MM.1S (cell line): ENCODE measurements around the gene POMT2.

Source experiments
- DNase-seq: peaks from one replicate; pipeline ENCODE4 v3.0.0-alpha.2; 2015
- H2AFZ ChIP-seq: fragments of 300-600 bp; sonication (generic); 2 replicates; pipeline ENCODE4 v1.6.0; 2016; ENCODE audit warnings: antibody characterized with exemption, low read length
- H3F3A ChIP-seq: fragments of 300-600 bp; sonication (generic); 2 replicates; pipeline ENCODE4 v1.6.1; 2016; ENCODE audit warnings: mild to moderate bottlenecking, antibody characterized with exemption, low read length, moderate library complexity, mixed read lengths; ENCODE audit not compliant: insufficient read depth
- H3K27ac ChIP-seq: fragments of 300-600 bp; sonication (generic); 2 replicates; pipeline ENCODE4 v1.5.1; 2016; ENCODE audit warnings: mild to moderate bottlenecking, low read length
- H3K27me3 ChIP-seq: fragments of 300-600 bp; sonication (generic); replicated peaks from 2 replicates; pipeline ENCODE4 v1.6.0; 2016; ENCODE audit warnings: low read length; ENCODE audit not compliant: insufficient read depth
- H3K36me3 ChIP-seq: fragments of 300-600 bp; sonication (generic); replicated peaks from 2 replicates; pipeline ENCODE4 v1.6.1; 2016; ENCODE audit warnings: mild to moderate bottlenecking, low read length, mixed read lengths; ENCODE audit not compliant: insufficient read depth
- H3K4me1 ChIP-seq: fragments of 300-600 bp; sonication (generic); 2 replicates; pipeline ENCODE4 v1.6.1; 2016; ENCODE audit warnings: low read length, mixed read lengths
- H3K4me2 ChIP-seq: fragments of 300-600 bp; sonication (generic); 2 replicates; pipeline ENCODE4 v1.6.0; 2016; ENCODE audit warnings: low read depth, low read length
- H3K4me3 ChIP-seq: fragments of 300-600 bp; sonication (generic); 2 replicates; pipeline ENCODE4 v1.5.1; 2016; ENCODE audit warnings: low read length, mixed read lengths
- H3K79me2 ChIP-seq: fragments of 300-600 bp; sonication (generic); 2 replicates; pipeline ENCODE4 v1.6.1; 2016; ENCODE audit warnings: mixed run types, low read length, mixed read lengths
- H3K9ac ChIP-seq: fragments of 300-600 bp; sonication (generic); 2 replicates; pipeline ENCODE4 v1.6.1; 2016; ENCODE audit warnings: low read length, mixed read lengths
- H3K9me2 ChIP-seq: fragments of 300-600 bp; sonication (generic); replicated peaks from 2 replicates; pipeline ENCODE4 v1.6.1; 2016; ENCODE audit warnings: mild to moderate bottlenecking, low read length, mixed read lengths; ENCODE audit not compliant: insufficient read depth
- H3K9me3 ChIP-seq: fragments of 300-600 bp; sonication (generic); replicated peaks from 2 replicates; pipeline ENCODE4 v1.6.1; 2016; ENCODE audit warnings: mild to moderate bottlenecking, low read length, mixed read lengths; ENCODE audit not compliant: insufficient read depth
- H4K20me1 ChIP-seq: fragments of 300-600 bp; sonication (generic); 2 replicates; pipeline ENCODE4 v1.6.1; 2016; ENCODE audit warnings: mild to moderate bottlenecking, low read length, moderate library complexity, mixed read lengths; ENCODE audit not compliant: insufficient read depth
- EZH2 ChIP-seq: fragments of 300-600 bp; sonication (generic); optimal IDR thresholded peaks from 2 replicates; pipeline ENCODE3; 2017; ENCODE audit warnings: low read depth, mild to moderate bottlenecking, antibody characterized with exemption, low read length, mixed read lengths
- EZH2phosphoT487 ChIP-seq: fragments of 300-600 bp; sonication (generic); IDR thresholded peaks from 2 replicates; pipeline ENCODE4 v1.6.1; 2018; ENCODE audit warnings: antibody characterized with exemption, low read length
- TF ChIP-seq, protein P1 (sequence below): fragments of 300-600 bp; sonication (generic); IDR thresholded peaks from 2 replicates; pipeline ENCODE4 v1.5.1; 2016; ENCODE audit warnings: antibody characterized with exemption, low read length, mixed read lengths

Gene POMT2

DNA sequence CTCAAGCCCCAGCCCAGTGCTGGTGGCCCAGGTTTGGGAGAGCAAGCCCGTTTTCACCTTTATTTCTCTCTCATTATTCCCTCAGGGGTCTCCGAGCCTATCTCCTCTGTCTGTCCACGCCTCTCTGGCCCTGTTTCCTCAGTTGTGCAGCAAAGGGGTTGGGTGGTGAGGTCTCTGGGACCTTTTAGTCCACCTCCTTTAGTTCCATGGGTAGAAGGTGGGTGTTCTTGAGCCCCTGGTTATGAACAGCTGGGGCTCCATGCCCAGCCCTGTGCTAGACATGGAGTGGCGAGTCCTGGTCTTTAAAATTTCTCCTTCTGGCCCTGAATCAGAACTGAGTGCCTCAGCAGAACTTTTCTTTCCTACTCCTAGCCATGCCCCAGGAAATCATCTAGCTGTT lies 48.4 kb downstream of the POMT2 start:
- DNase-seq = no peak
- no peak overlapping the region for H3K4me3 ChIP-seq
- no peaks in the 10 kb centered on the region for H3F3A ChIP-seq
- no peak overlapping the region for H3K27ac ChIP-seq
- no peaks in the 10 kb centered on the region for H3K9me3 ChIP-seq
- no peaks in the 10 kb centered on the region for H3K36me3 ChIP-seq
- H3K4me2 ChIP-seq = no peak overlapping the region
- no peaks in the 10 kb centered on the region for H3K9me2 ChIP-seq
- no peaks in the 10 kb centered on the region for H3K79me2 ChIP-seq
- no peak overlapping the region for H3K9ac ChIP-seq
- H2AFZ ChIP-seq = no peak overlapping the region
- no peak for TF ChIP-seq EZH2
- TF ChIP-seq, protein P1, sequence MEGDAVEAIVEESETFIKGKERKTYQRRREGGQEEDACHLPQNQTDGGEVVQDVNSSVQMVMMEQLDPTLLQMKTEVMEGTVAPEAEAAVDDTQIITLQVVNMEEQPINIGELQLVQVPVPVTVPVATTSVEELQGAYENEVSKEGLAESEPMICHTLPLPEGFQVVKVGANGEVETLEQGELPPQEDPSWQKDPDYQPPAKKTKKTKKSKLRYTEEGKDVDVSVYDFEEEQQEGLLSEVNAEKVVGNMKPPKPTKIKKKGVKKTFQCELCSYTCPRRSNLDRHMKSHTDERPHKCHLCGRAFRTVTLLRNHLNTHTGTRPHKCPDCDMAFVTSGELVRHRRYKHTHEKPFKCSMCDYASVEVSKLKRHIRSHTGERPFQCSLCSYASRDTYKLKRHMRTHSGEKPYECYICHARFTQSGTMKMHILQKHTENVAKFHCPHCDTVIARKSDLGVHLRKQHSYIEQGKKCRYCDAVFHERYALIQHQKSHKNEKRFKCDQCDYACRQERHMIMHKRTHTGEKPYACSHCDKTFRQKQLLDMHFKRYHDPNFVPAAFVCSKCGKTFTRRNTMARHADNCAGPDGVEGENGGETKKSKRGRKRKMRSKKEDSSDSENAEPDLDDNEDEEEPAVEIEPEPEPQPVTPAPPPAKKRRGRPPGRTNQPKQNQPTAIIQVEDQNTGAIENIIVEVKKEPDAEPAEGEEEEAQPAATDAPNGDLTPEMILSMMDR = no peak
- TF ChIP-seq EZH2phosphoT487 = no peak
- H3K27me3 ChIP-seq = no peaks in the 10 kb centered on the region; the same call in 1 of the 2 replicates
- no peaks in the 10 kb centered on the region for H3K4me1 ChIP-seq
- H4K20me1 ChIP-seq = no peaks in the 10 kb centered on the region

DNA sequence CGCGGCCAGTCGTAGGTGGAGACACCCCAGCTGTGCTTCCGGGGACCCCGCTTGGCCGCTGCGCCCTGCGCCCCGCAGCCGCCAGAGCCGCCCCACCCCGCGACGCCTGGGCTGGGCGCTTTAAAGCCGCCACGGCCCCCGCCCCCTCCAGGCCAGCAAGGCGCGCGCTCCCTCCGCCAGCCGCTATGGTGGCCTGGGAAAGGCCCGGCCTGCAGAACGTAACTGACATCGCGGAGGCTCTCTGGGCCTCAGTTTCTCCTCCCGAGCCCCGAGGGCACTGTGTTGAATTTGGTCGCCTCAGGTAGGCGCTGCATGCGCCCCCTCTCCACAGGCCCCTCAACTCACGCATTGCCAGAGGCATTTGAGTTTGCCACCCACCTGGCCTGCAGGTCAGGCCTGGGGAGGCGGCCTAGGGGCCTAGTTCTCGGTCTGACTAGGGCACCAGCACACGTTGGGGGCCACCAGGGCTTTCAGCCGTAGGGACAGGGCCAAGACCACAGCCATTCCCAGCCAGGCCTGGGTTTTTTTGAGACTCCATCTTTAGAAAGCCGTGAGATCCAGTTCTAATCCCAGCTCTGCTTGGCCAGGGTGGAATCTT lies 49.5 kb downstream of the POMT2 start, which contains the start of gene NGB:
Gene NGB, minus strand, starts transcription at position 94 of the 598 bp plus-strand sequence. CDS start 269 bp downstream, outside the sequence.
- Histone ChIP-seq H3F3A (no peaks in the 10 kb centered on the region), H3K27ac (no peak within 1 kb of the TSS), H3K36me3 (no peaks in the 10 kb centered on the region), H3K9ac (no peak within 1 kb of the TSS), H4K20me1 (no peaks in the 10 kb centered on the region), H3K4me2 (no peak within 1 kb of the TSS), H3K9me2 (no peaks in the 10 kb centered on the region), H3K4me1 (no peaks in the 10 kb centered on the region), H3K9me3 (no peaks in the 10 kb centered on the region), H3K27me3 (no peaks in the 10 kb centered on the region; the same call in 1 of the 2 replicates), H3K4me3 (no peak within 1 kb of the TSS), H2AFZ (no peak within 1 kb of the TSS), H3K79me2 (no peaks in the 10 kb centered on the region)
- DNase-seq = no peak
- no peak for TF ChIP-seq EZH2phosphoT487
- TF ChIP-seq, protein P1 = no peak
- TF ChIP-seq EZH2 = no peak

DNA sequence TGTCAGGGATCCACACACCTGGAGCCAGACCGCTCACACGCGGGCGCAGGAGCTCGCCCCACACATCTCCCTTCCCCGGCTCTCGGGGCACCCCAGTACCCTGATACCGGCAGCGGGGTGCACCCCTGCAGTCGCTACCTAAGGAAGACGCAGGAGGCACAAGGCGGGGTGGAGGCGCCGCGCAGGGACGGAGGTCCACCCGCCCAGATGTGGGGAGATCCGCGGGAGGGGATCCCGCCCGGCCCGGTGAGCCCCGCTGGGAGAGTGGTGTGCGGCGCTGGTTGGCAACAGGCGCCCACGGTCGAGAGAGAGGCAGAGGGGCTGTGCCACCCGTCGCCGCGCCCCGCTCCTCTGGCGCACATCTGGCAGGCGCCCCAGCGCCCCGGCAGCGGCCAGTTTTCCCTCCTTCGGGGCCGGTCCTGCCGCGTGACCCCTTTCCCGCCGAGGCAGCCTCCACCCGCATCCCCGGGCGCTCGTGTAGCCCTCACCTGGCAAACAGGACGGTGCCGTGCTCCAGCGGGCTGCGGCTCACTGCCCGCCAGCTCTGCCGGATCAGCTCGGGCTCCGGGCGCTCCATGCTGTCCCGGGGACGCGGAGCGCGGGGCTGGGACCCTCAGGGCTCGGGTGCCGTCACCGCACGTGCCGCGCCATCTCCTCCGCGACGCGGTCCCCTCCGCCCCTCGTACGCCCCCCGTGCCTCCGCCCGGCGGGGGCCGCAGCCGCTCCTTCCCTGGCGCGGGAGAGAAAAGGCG lies 50.1 kb downstream of the POMT2 start:
- no peak overlapping the region for H2AFZ ChIP-seq
- H3K9me3 ChIP-seq = no peaks in the 10 kb centered on the region
- no peaks in the 10 kb centered on the region for H3K9me2 ChIP-seq
- no peaks in the 10 kb centered on the region; the same call in 1 of the 2 replicates for H3K27me3 ChIP-seq
- no peak overlapping the region for H3K27ac ChIP-seq
- H3F3A ChIP-seq = no peaks in the 10 kb centered on the region
- no peaks in the 10 kb centered on the region for H3K4me1 ChIP-seq
- H4K20me1 ChIP-seq = no peaks in the 10 kb centered on the region
- no peaks in the 10 kb centered on the region for H3K79me2 ChIP-seq
- DNase-seq = no peak
- H3K36me3 ChIP-seq = no peaks in the 10 kb centered on the region
- no peak overlapping the region for H3K9ac ChIP-seq
- TF ChIP-seq, protein P1 = no peak
- no peak for TF ChIP-seq EZH2phosphoT487
- no peak for TF ChIP-seq EZH2
- H3K4me2 ChIP-seq = no peak overlapping the region
- H3K4me3 ChIP-seq = no peak overlapping the region
